Lung (tissue), 12 donors: Measurements from ENCODE around the gene ADAMTSL2. TPM values are rescaled to one million over a fixed set of nuclear protein-coding genes. Genes with fewer than 3 reads are reported as not detected.

ENCODE experiments used
- ATAC-seq: fragments of 200-7000 bp; cut with Tn5 transposase; one replicate; pipeline ENCODE4 v1.9.1; 2020; ENCODE audit warnings: moderate number of reproducible peaks; ENCODE audit not compliant: insufficient read depth, low FRiP score
- DNase-seq, 3 donors: peaks; one replicate each; pipeline ENCODE4 v3.0.0-alpha.2; 2013 to 2017
- H3K27ac ChIP-seq, 2 donors: one replicate each; pipeline ENCODE4 v1.5.1; 2013; ENCODE audit warnings: mild to moderate bottlenecking in 2 of 2, moderate library complexity in 2 of 2, control low read depth in 1 of 2, inconsistent platforms in 1 of 2, low read depth in 1 of 2, low read length in 1 of 2
- H3K27me3 ChIP-seq, 3 donors: one replicate each; pipeline ENCODE4 v1.5.1; 2013; ENCODE audit warnings: low read length in 2 of 3; ENCODE audit not compliant: control insufficient read depth in 3 of 3, insufficient read depth in 3 of 3
- H3K36me3 ChIP-seq, 4 donors: one replicate each; pipeline ENCODE4 v1.5.1; 2013; ENCODE audit warnings: low read length in 4 of 4, mild to moderate bottlenecking in 1 of 4, moderate library complexity in 1 of 4; ENCODE audit not compliant: control insufficient read depth in 4 of 4, insufficient read depth in 4 of 4
- H3K4me1 ChIP-seq, 5 donors: one replicate each; pipeline ENCODE4 v1.5.1; 2013; ENCODE audit warnings: low read length in 5 of 5, mild to moderate bottlenecking in 2 of 5, moderate library complexity in 1 of 5; ENCODE audit not compliant: control insufficient read depth in 5 of 5, insufficient read depth in 5 of 5
- H3K4me3 ChIP-seq: one replicate; pipeline ENCODE4 v1.5.1; 2013; ENCODE audit warnings: mild to moderate bottlenecking, control low read depth, moderate library complexity
- H3K9ac ChIP-seq, 2 donors: one replicate each; pipeline ENCODE4 v1.5.1; 2013; ENCODE audit warnings: low read length in 2 of 2, control low read depth in 1 of 2; ENCODE audit not compliant: insufficient read depth in 1 of 2
- H3K9me3 ChIP-seq, 4 donors: one replicate each; pipeline ENCODE4 v1.5.1; 2013; ENCODE audit warnings: low read length in 3 of 4, mild to moderate bottlenecking in 1 of 4, moderate library complexity in 1 of 4; ENCODE audit not compliant: control insufficient read depth in 4 of 4, insufficient read depth in 3 of 4
- CTCF ChIP-seq: IDR thresholded peaks from 2 replicates; pipeline ENCODE4 v1.5.1; 2012; ENCODE audit warnings: mild to moderate bottlenecking; ENCODE audit errors: control extremely low read depth, extremely low read depth
- WGBS, 2 donors: extraction: QIAGEN DNeasy Blood & Tissue Kit; methylation state at CpG; one replicate each; pipeline ENCODE4 v1.1.7; 2013; 5-methylcytosine and 5-hydroxymethylcytosine counted together
- polyA plus RNA-seq, 2 donors: library from polyadenylated mRNA; stranded (reverse); fragments of 200-250 nt; gene quantifications; one replicate each; pipeline ENCODE4 v1.2.1, GENCODE V29; 2013
- total RNA-seq, 2 donors: library from RNA; depleted of rRNA in 1 of 2; stranded (reverse); fragments of >200 nt in 1 of 2; gene quantifications; one replicate each; pipeline ENCODE4 v1.2.1, GENCODE V29; 2014 to 2021
- donor health status: control.
- donor health status: control.
- donor health status: Bipolar disorder and iron deficiency.
- donor health status: healthy.
- donor health status: DM: yes; HTN: yes; CAD: no.

ADAMTSL2 gene
- total and polyA plus RNA-seq, 4 donors = 6.4 to 20.6 (median 10.1) TPM

- Histone ChIP-seq H3K4me1 (no peaks in the 10 kb centered on the region), H3K27ac (no peak overlapping the region), H3K27me3 (no peaks in the 10 kb centered on the region), H3K4me3 (no peak overlapping the region), H3K9ac (no peak overlapping the region), H3K9me3 (peaks cover 0 to 11% (median 5%) of the 10 kb centered on the region in 4 donors), H3K36me3 (no peaks in the 10 kb centered on the region)
- DNase-seq (no peak), ATAC-seq (no peak)
- 82 to 85% methylated on average over 15 of the region's 15 CpGs for WGBS, 2 donors
- no peak for TF ChIP-seq CTCF
Observed at GRCh38 chr9:133593587-133594253, 59.2 kb downstream of the ADAMTSL2 start.

- ATAC-seq (no peak), DNase-seq (no peak)
- Histone ChIP-seq H3K27ac (no peak overlapping the region), H3K36me3 (no peaks in the 10 kb centered on the region), H3K9me3 (peaks cover 0 to 11% (median 5%) of the 10 kb centered on the region in 4 donors), H3K4me1 (no peaks in the 10 kb centered on the region), H3K27me3 (peaks cover 0 to 1% (median 0%) of the 10 kb centered on the region in 3 donors), H3K9ac (no peak overlapping the region), H3K4me3 (no peak overlapping the region)
- WGBS, 2 donors = 94 to 97% methylated on average over 2 of the region's 2 CpGs
- no peak for TF ChIP-seq CTCF
Observed at GRCh38 chr9:133594310-133594709, 59.8 kb downstream of the ADAMTSL2 start.

- Histone ChIP-seq H3K9ac (no peak overlapping the region), H3K27ac (no peak overlapping the region), H3K4me3 (no peak overlapping the region), H3K36me3 (no peaks in the 10 kb centered on the region), H3K4me1 (peaks cover 0 to 6% (median 0%) of the 10 kb centered on the region in 5 donors), H3K9me3 (peaks cover 0 to 16% (median 5%) of the 10 kb centered on the region in 4 donors), H3K27me3 (peaks cover 0 to 4% (median 0%) of the 10 kb centered on the region in 3 donors)
- TF ChIP-seq CTCF = no peak
- WGBS, 2 donors = 78 to 90% methylated on average over 8 of the region's 8 CpGs
- DNase-seq (no peak), ATAC-seq (no peak)
Observed at GRCh38 chr9:133595910-133596309, 61.4 kb downstream of the ADAMTSL2 start.
